Measurements from ENCODE around the gene CYP2W1. TPM values are rescaled to one million over a fixed set of nuclear protein-coding genes. Genes with fewer than 3 reads are reported as not detected.
"Not testable (repeated sequence)": the region's sequence is repeated elsewhere in the genome, so short reads cannot be mapped to it uniquely, and the experiment has no call there.

CYP2W1 gene
- total RNA-seq, 1 donor from 2014 or later: not detected

GRCh38 chr7:957418-958220 lies 25.4 kb upstream of the CYP2W1 start:
- Mint-ChIP-seq H3K4me1 (ENCODE audit: unreplicated experiment) (no peaks in the 10 kb centered on the region), H3K9me3 (ENCODE audit: unreplicated experiment) (no peaks in the 10 kb centered on the region), H3K27me3 (ENCODE audit: unreplicated experiment) (peaks cover 17% of the 10 kb centered on the region), H3K4me3 (ENCODE audit: unreplicated experiment) (no peak overlapping the region), H3K36me3 (ENCODE audit: low read depth, unreplicated experiment) (peaks cover 8% of the 10 kb centered on the region), H3K27ac (ENCODE audit: unreplicated experiment) (no peak overlapping the region)
- no peak for DNase-seq (ENCODE audit: low spot score)
- no peak for TF ChIP-seq CTCF (IDR thresholded peaks at IDR 0.05; ENCODE audit: unreplicated experiment)

DNA sequence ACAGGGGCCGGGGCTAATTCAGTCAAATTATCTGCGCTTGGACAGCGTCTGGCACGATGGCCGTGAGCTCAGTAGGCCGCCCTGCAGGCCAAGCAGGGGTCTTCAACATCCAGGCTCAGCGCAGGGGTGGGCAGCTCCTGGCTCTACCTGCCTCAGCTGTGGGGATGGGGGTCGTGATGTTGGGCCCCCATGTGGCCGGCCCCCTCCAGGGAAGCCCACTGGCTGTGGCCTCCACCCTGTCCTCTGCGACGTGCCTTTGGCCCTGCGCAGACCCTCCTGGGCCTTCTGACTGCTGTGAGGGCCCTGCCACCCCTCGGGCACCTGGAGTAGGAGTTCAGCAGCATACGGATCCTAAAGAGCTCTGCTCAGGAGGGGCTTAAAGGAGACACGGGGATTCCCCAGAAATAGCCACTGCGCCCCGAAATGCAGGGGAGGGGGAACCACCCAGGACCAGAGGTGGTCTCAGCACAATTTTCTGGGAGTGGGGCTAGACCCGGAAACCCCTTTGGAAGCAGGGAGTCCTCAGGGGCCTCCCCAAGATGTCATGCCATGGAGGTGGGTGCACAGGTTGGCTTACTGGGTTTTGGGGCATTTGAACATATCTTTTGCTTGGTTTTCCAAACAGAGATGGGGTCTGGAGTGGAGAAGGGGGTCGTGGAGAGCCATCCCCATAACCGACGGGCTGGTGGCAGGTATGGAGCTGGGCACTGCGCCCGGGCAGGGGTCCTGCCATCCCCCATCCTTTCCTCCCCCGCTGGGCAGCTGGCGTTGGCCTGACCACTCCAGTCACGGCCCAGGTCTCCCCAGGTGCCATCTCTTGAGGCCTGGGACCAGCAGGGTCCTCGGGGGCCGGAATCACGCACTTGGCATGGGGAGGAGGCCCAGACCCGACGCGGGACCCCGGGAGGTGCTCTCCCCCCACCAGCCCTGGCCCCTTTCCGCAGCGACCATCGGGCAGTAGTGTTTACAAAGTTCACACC lies 24.5 kb upstream of the CYP2W1 start:
- no peak overlapping the region for H3K27ac Mint-ChIP-seq (ENCODE audit: unreplicated experiment)
- TF ChIP-seq CTCF (IDR thresholded peaks at IDR 0.05; ENCODE audit: unreplicated experiment): no peak
- H3K4me3 Mint-ChIP-seq (ENCODE audit: unreplicated experiment): no peak overlapping the region
- H3K36me3 Mint-ChIP-seq (ENCODE audit: low read depth, unreplicated experiment): peaks cover 8% of the 10 kb centered on the region
- no peaks in the 10 kb centered on the region for H3K9me3 Mint-ChIP-seq (ENCODE audit: unreplicated experiment)
- DNase-seq (ENCODE audit: low spot score): no peak
- H3K4me1 Mint-ChIP-seq (ENCODE audit: unreplicated experiment): no peaks in the 10 kb centered on the region
- H3K27me3 Mint-ChIP-seq (ENCODE audit: unreplicated experiment): peaks cover 17% of the 10 kb centered on the region

DNA sequence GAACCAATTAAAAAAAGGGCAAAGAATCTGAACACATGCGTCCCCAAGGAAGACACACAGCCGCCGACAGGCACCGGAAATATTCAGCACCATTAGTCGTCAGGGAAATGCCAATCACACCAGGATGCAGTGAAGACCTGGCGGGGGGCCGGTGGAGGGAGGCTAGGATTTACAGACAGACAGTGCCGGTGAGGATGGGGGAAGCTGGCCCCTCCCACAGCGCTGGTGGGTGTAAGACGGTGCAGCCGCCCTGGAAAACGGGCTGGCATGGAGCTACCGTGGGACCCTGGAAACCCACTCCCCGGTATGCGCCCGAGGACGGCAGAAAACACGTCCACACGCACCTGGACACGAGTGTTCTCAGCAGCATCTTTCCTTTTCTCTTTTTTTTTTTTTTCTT lies 23.7 kb upstream of the CYP2W1 start:
- Mint-ChIP-seq H3K4me1 (ENCODE audit: unreplicated experiment) (no peaks in the 10 kb centered on the region), H3K36me3 (ENCODE audit: low read depth, unreplicated experiment) (peaks cover 8% of the 10 kb centered on the region), H3K9me3 (ENCODE audit: unreplicated experiment) (no peaks in the 10 kb centered on the region), H3K27me3 (ENCODE audit: unreplicated experiment) (peaks cover 17% of the 10 kb centered on the region), H3K27ac (ENCODE audit: unreplicated experiment) (no peak overlapping the region), H3K4me3 (ENCODE audit: unreplicated experiment) (no peak overlapping the region)
- no peak for TF ChIP-seq CTCF (IDR thresholded peaks at IDR 0.05; ENCODE audit: unreplicated experiment)
- DNase-seq (ENCODE audit: low spot score): no peak

- H3K27ac Mint-ChIP-seq (ENCODE audit: unreplicated experiment); DNase-seq (ENCODE audit: low spot score); H3K36me3 Mint-ChIP-seq (ENCODE audit: low read depth, unreplicated experiment); H3K9me3 Mint-ChIP-seq (ENCODE audit: unreplicated experiment); H3K4me1 Mint-ChIP-seq (ENCODE audit: unreplicated experiment); H3K4me3 Mint-ChIP-seq (ENCODE audit: unreplicated experiment): not testable (repeated sequence)
- peaks cover 18% of the 10 kb centered on the region for H3K27me3 Mint-ChIP-seq (ENCODE audit: unreplicated experiment)
These were observed 23.2 kb upstream of the CYP2W1 start for GRCh38 chr7:959740-960139.

DNA sequence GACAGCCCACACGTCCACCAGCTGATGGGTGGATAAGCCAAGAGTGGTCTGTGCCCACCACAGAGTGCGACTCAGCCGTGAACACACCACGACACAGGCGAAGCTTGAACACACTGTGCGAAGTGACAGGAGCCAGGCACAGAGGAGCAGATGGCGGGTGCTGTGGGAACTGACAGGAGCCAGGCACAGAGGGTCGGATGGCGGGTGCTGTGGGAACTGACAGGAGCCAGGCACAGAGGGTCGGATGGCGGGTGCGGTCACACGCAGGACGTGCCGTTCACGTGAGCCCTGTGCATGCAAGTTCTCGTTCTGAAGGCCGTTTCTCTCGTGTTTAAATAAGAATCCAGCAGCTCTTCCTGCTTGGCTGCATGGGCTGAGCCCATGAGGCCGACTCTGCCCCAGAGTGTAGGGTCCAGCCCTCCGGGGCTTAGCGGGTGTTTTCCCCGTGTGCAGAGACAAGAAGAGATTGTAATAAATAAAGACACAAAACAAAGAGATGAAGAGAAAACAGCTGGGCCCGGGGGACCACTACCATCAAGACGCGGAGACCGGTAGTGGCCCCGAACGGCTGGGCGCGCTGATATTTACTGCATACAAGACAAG lies 22.6 kb upstream of the CYP2W1 start:
- peaks cover 3% of the 10 kb centered on the region for H3K4me1 Mint-ChIP-seq (ENCODE audit: unreplicated experiment)
- no peak overlapping the region for H3K27ac Mint-ChIP-seq (ENCODE audit: unreplicated experiment)
- H3K36me3 Mint-ChIP-seq (ENCODE audit: low read depth, unreplicated experiment): peaks cover 8% of the 10 kb centered on the region
- TF ChIP-seq CTCF (IDR thresholded peaks at IDR 0.05; ENCODE audit: unreplicated experiment): no peak
- H3K9me3 Mint-ChIP-seq (ENCODE audit: unreplicated experiment): no peaks in the 10 kb centered on the region
- DNase-seq (ENCODE audit: low spot score): no peak
- H3K4me3 Mint-ChIP-seq (ENCODE audit: unreplicated experiment): no peak overlapping the region
- peaks cover 17% of the 10 kb centered on the region for H3K27me3 Mint-ChIP-seq (ENCODE audit: unreplicated experiment)

GRCh38 chr7:960972-961371 lies 22.0 kb upstream of the CYP2W1 start:
- DNase-seq (ENCODE audit: low spot score); H3K9me3 Mint-ChIP-seq (ENCODE audit: unreplicated experiment); H3K36me3 Mint-ChIP-seq (ENCODE audit: low read depth, unreplicated experiment); H3K4me3 Mint-ChIP-seq (ENCODE audit: unreplicated experiment); H3K27ac Mint-ChIP-seq (ENCODE audit: unreplicated experiment); H3K4me1 Mint-ChIP-seq (ENCODE audit: unreplicated experiment): not testable (repeated sequence)
- peaks cover 15% of the 10 kb centered on the region for H3K27me3 Mint-ChIP-seq (ENCODE audit: unreplicated experiment)

All from endothelial cell (in vitro differentiated cells).